ENCODE data around the gene RFTN1. TPM values are rescaled to one million over a fixed set of nuclear protein-coding genes. Genes with fewer than 3 reads are reported as not detected.
A peak's percentile ranks its signal among the peaks of the same experiment; 100 is the strongest.

Gene RFTN1
- total RNA-seq, 6 experiments from 2014 or later, result 15.1 to 36.0 (median 19.8) TPM

DNA sequence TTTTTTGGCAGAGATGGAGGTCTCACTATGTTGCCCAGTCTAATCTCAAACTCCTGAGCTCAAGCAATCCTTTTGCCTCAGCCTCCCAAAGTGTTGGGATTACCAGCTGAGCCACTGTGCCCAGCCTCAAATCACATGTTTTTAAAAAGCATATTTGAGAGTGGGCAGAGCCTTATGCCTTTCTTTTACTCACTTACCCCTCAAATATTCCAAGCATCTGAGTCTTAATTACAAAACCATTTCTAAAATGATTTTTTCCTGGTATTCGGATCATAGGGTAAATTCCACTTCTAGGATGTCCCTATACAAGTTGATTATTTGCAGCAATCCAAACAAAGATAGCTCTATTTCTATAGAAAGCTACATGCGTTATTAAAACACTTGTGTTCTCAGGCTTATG lies 106.1 kb downstream of the RFTN1 start:
- 79% methylated on average over 2 of the region's 2 CpGs for WGBS (ENCODE audit: insufficient coverage, low coverage, low lambda C conversion rate, missing lambda C conversion rate)
- H3K27me3 ChIP-seq, result no peaks in the 10 kb centered on the region
- DNase-seq, result no peak
- H3K36me3 ChIP-seq, result peaks cover 0 to 7% (median 0%) of the 10 kb centered on the region in 4 donors
- H3K4me1 ChIP-seq, result no peaks in the 10 kb centered on the region
- H3K27ac ChIP-seq, result no peak overlapping the region
- H3K4me3 ChIP-seq, result no peak overlapping the region
- H3K9me3 ChIP-seq, result no peaks in the 10 kb centered on the region
- TF ChIP-seq POLR2A (IDR thresholded peaks at IDR 0.05) (no peak), CTCF (IDR thresholded peaks at IDR 0.05) (no peak)
- ATAC-seq, result no peak
- intact Hi-C loops (cut with DNase I), result no loop called here

GRCh38 chr3:16406579-16406978 lies 106.9 kb downstream of the RFTN1 start:
- Histone ChIP-seq H3K36me3 (peaks cover 0 to 7% (median 0%) of the 10 kb centered on the region in 4 donors), H3K9me3 (no peaks in the 10 kb centered on the region), H3K4me3 (no peak overlapping the region), H3K27ac (no peak overlapping the region), H3K27me3 (no peaks in the 10 kb centered on the region), H3K4me1 (no peaks in the 10 kb centered on the region)
- no peak for ATAC-seq
- no peak for TF ChIP-seq CTCF (IDR thresholded peaks at IDR 0.05)
- no peak for TF ChIP-seq POLR2A (IDR thresholded peaks at IDR 0.05)
- 55% methylated on average over 2 of the region's 2 CpGs for WGBS (ENCODE audit: insufficient coverage, low coverage, low lambda C conversion rate, missing lambda C conversion rate)
- intact Hi-C loops (cut with DNase I), result no loop called here
- DNase-seq, result no peak

GRCh38 chr3:16406166-16406565 lies 107.3 kb downstream of the RFTN1 start:
- Histone ChIP-seq H3K4me3 (no peak overlapping the region), H3K36me3 (peaks cover 0 to 7% (median 0%) of the 10 kb centered on the region in 4 donors), H3K27ac (no peak overlapping the region), H3K4me1 (no peaks in the 10 kb centered on the region), H3K9me3 (no peaks in the 10 kb centered on the region), H3K27me3 (no peaks in the 10 kb centered on the region)
- intact Hi-C loops (cut with DNase I), result no loop called here
- WGBS (ENCODE audit: insufficient coverage, low coverage, low lambda C conversion rate, missing lambda C conversion rate), result 86% methylated on average over 2 of the region's 6 CpGs
- no peak for ATAC-seq
- TF ChIP-seq POLR2A (IDR thresholded peaks at IDR 0.05) (no peak), CTCF (IDR thresholded peaks at IDR 0.05) (no peak)
- DNase-seq, result no peak

DNA sequence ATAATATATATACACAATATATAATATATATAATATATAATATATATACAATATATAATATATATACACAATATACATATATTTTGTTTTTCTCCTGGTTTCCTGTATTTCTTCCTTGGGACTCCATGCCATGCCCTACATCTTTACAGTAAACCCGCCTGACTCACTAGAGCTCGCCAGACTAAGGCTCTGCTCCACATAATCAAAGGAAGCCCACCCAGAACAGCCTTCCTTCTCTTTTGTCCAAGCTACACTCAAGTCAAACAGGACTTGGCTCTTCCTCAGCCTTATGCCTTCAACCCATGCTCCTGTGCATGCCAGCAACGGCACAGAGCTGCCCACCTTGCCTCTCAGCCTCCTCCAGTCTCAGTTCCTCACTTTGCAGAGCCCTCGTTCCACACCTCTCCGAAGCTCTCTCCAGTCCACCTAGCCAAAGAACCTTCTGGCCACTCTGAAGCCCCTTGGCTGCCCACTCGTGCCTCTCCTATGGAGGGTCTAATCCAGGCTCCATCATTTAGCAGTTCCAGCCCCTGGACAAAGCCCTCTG lies 109.1 kb downstream of the RFTN1 start:
- ATAC-seq (peak in 1 of 4 donors; percentile 30), DNase-seq (no peak)
- TF ChIP-seq POLR2A (IDR thresholded peaks at IDR 0.05) (no peak), CTCF (IDR thresholded peaks at IDR 0.05) (no peak)
- H3K27me3 ChIP-seq, result no peaks in the 10 kb centered on the region
- WGBS (ENCODE audit: insufficient coverage, low coverage, low lambda C conversion rate, missing lambda C conversion rate), result 90% methylated on average over 6 of the region's 6 CpGs
- intact Hi-C loops (cut with DNase I), result no loop called here
- H3K4me3 ChIP-seq, result no peak overlapping the region
- no peaks in the 10 kb centered on the region for H3K4me1 ChIP-seq
- H3K27ac ChIP-seq, result no peak overlapping the region
- no peaks in the 10 kb centered on the region for H3K9me3 ChIP-seq
- H3K36me3 ChIP-seq, result peaks cover 0 to 7% (median 0%) of the 10 kb centered on the region in 4 donors

- intact Hi-C loops (cut with DNase I), result no loop called here
- Histone ChIP-seq H3K27ac (no peak overlapping the region), H3K4me1 (no peaks in the 10 kb centered on the region), H3K36me3 (no peaks in the 10 kb centered on the region), H3K4me3 (no peak overlapping the region), H3K27me3 (no peaks in the 10 kb centered on the region), H3K9me3 (no peaks in the 10 kb centered on the region)
- ATAC-seq, result no peak
- no peak for DNase-seq
- TF ChIP-seq CTCF (IDR thresholded peaks at IDR 0.05) (no peak), POLR2A (IDR thresholded peaks at IDR 0.05) (no peak)
- 80% methylated on average over 5 of the region's 6 CpGs for WGBS (ENCODE audit: insufficient coverage, low coverage, low lambda C conversion rate, missing lambda C conversion rate)
Observed at GRCh38 chr3:16402451-16402850, 111.0 kb downstream of the RFTN1 start.
